ENCODE measurements around the gene FKBP2. TPM values are rescaled to one million over a fixed set of nuclear protein-coding genes. Genes with fewer than 3 reads are reported as not detected.

The FKBP2 gene
- total RNA-seq, 1 experiment from 2014 or later, result 70.2 TPM

DNA sequence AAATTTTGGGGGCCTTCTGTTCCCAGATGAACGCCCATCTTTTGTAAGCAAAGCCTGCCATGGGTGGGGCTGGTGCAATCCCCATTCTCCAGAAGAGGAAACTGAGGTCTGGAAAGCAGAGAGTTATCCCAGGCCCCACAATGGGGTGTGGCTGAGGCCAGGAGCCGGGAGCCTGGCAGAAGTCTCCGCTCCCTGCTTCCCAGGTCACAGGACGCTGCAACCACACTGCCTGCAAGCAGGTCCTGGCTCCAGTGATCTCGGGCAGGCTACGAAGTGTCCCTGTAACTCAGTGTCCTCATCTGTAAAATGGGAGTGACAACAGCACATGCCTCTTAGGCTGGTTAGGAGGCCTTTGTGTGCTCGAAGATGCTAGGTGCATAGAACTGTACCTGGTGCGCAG is 12.1 kb downstream of the FKBP2 start:
- Mint-ChIP-seq H3K4me3 (ENCODE audit: unreplicated experiment) (peak overlapping the region; percentile 99), H3K4me1 (ENCODE audit: low read depth, unreplicated experiment) (peaks cover 8% of the 10 kb centered on the region), H3K27ac (ENCODE audit: unreplicated experiment) (no peak overlapping the region), H3K27me3 (ENCODE audit: insufficient read depth, unreplicated experiment) (no peaks in the 10 kb centered on the region), H3K9me3 (ENCODE audit: unreplicated experiment) (no peaks in the 10 kb centered on the region), H3K36me3 (ENCODE audit: insufficient read depth, unreplicated experiment) (peaks cover 24% of the 10 kb centered on the region)
- H3K4me3 ChIP-seq (ENCODE audit: low read depth, low read length), result peak overlapping the region; percentile 66
- peaks cover 19% of the 10 kb centered on the region for H3K4me1 ChIP-seq
- ChIA-PET CTCF (interaction anchor here (1.6 kb wide), 1 partner anchor 18 kb away, joined by 13 read pairs; no protein-coding TSS in a partner anchor), POLR2A (interaction anchor here (1.0 to 1.4 kb wide), 2 partner anchors 64 to 67 kb away, joined by 4 to 6 read pairs; partner anchors contain the start of genes PRDX5, STIP1 and TRMT112)
- no peaks in the 10 kb centered on the region for H3K9me3 ChIP-seq
- no peaks in the 10 kb centered on the region for H3K27me3 ChIP-seq (replicated peaks; ENCODE audit: control insufficient read depth, insufficient read depth, low read length)
- no TSS peak for BruUV-seq (replicated peaks)
- TF ChIP-seq CTCF (IDR thresholded peaks at IDR 0.05; ENCODE audit: insufficient read depth in 1 of 2, low read depth in 1 of 2, low read length in 1 of 2, severe bottlenecking in 1 of 2, unreplicated experiment in 1 of 2), result no peak
- DNase-seq, result no peak
- peaks cover 4% of the 10 kb centered on the region for H3K36me3 ChIP-seq (ENCODE audit: control insufficient read depth, insufficient read depth, low read length)
- intact Hi-C loops (cut with micrococcal nuclease; ENCODE audit: unreplicated experiment), result no loop called here

GRCh38 chr11:64253481-64253880 is 12.6 kb downstream of the FKBP2 start:
- POLR2A ChIA-PET, result no interaction called here
- no peaks in the 10 kb centered on the region for H3K9me3 Mint-ChIP-seq (ENCODE audit: unreplicated experiment)
- no peak overlapping the region for H3K27ac Mint-ChIP-seq (ENCODE audit: unreplicated experiment)
- H3K4me3 Mint-ChIP-seq (ENCODE audit: unreplicated experiment), result no peak overlapping the region
- peaks cover 15% of the 10 kb centered on the region for H3K4me1 ChIP-seq
- no peaks in the 10 kb centered on the region for H3K9me3 ChIP-seq
- CTCF ChIA-PET, result no interaction called here
- H3K36me3 Mint-ChIP-seq (ENCODE audit: insufficient read depth, unreplicated experiment), result peaks cover 26% of the 10 kb centered on the region
- no peaks in the 10 kb centered on the region for H3K27me3 Mint-ChIP-seq (ENCODE audit: insufficient read depth, unreplicated experiment)
- no TSS peak for BruUV-seq (replicated peaks)
- DNase-seq, result no peak
- no peaks in the 10 kb centered on the region for H3K27me3 ChIP-seq (replicated peaks; ENCODE audit: control insufficient read depth, insufficient read depth, low read length)
- H3K4me1 Mint-ChIP-seq (ENCODE audit: low read depth, unreplicated experiment), result peaks cover 8% of the 10 kb centered on the region
- no peak for TF ChIP-seq CTCF (IDR thresholded peaks at IDR 0.05; ENCODE audit: insufficient read depth in 1 of 2, low read depth in 1 of 2, low read length in 1 of 2, severe bottlenecking in 1 of 2, unreplicated experiment in 1 of 2)
- no peak overlapping the region for H3K4me3 ChIP-seq (ENCODE audit: low read depth, low read length)
- peaks cover 4% of the 10 kb centered on the region for H3K36me3 ChIP-seq (ENCODE audit: control insufficient read depth, insufficient read depth, low read length)
- intact Hi-C loops (cut with micrococcal nuclease; ENCODE audit: unreplicated experiment), result no loop called here

DNA sequence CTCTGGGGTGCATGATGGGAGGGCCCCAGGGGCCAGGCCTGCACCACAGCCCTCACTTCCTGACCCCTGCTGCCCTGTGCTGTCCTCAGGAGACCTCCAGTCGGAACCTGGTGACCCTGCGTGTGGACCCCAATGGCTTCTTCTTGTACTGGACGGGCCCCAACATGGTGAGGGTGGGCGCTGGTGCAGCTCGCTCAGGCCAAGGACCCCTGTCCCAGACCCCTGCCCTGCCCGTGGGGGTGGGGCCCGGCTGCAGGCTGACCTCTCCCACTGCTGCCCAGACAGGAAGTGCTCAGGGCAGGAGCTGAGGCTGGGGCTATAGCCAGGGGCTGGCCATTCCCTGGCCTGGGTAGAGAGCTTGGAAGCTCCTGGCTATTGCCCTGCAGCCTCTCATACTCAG is 13.4 kb downstream of the FKBP2 start:
- Mint-ChIP-seq H3K27me3 (ENCODE audit: insufficient read depth, unreplicated experiment) (no peaks in the 10 kb centered on the region), H3K4me1 (ENCODE audit: low read depth, unreplicated experiment) (peaks cover 4% of the 10 kb centered on the region), H3K4me3 (ENCODE audit: unreplicated experiment) (no peak overlapping the region), H3K9me3 (ENCODE audit: unreplicated experiment) (no peaks in the 10 kb centered on the region), H3K36me3 (ENCODE audit: insufficient read depth, unreplicated experiment) (peaks cover 30% of the 10 kb centered on the region), H3K27ac (ENCODE audit: unreplicated experiment) (no peak overlapping the region)
- no peak for TF ChIP-seq CTCF (IDR thresholded peaks at IDR 0.05; ENCODE audit: insufficient read depth in 1 of 2, low read depth in 1 of 2, low read length in 1 of 2, severe bottlenecking in 1 of 2, unreplicated experiment in 1 of 2)
- CTCF ChIA-PET, result no interaction called here
- intact Hi-C loops (cut with micrococcal nuclease; ENCODE audit: unreplicated experiment), result no loop called here
- Histone ChIP-seq H3K4me3 (ENCODE audit: low read depth, low read length) (no peak overlapping the region), H3K27me3 (replicated peaks; ENCODE audit: control insufficient read depth, insufficient read depth, low read length) (no peaks in the 10 kb centered on the region), H3K36me3 (ENCODE audit: control insufficient read depth, insufficient read depth, low read length) (peaks cover 4% of the 10 kb centered on the region), H3K9me3 (no peaks in the 10 kb centered on the region), H3K4me1 (peaks cover 14% of the 10 kb centered on the region)
- BruUV-seq (replicated peaks), result no TSS peak
- no peak for DNase-seq
- POLR2A ChIA-PET, result no interaction called here
